ENCODE results near the gene SLC38A2.

DNA sequence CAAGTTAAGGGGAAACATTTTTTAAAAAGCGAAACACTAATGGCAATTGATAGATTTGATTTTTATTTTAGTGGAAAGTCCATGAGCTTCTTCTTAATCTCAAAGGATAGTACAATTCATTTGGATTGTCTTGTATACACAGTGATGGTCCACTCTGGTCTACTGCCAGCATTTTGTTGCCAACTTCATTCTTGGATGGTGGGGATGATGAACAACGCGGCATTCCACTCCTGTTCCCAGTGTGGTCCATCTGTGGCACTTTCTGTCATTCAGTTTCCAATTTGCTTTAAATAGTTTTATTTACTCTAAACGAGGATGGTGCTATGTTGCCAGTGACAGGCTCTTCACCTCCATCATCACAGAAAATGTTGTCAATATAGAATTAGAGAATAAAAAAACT, 40.3 kb upstream of the SLC38A2 start:
- no peak for TF ChIP-seq EZH2 (optimal IDR thresholded peaks at IDR 0.05; ENCODE audit: low read depth, low read length)
- TF ChIP-seq, protein P1, sequence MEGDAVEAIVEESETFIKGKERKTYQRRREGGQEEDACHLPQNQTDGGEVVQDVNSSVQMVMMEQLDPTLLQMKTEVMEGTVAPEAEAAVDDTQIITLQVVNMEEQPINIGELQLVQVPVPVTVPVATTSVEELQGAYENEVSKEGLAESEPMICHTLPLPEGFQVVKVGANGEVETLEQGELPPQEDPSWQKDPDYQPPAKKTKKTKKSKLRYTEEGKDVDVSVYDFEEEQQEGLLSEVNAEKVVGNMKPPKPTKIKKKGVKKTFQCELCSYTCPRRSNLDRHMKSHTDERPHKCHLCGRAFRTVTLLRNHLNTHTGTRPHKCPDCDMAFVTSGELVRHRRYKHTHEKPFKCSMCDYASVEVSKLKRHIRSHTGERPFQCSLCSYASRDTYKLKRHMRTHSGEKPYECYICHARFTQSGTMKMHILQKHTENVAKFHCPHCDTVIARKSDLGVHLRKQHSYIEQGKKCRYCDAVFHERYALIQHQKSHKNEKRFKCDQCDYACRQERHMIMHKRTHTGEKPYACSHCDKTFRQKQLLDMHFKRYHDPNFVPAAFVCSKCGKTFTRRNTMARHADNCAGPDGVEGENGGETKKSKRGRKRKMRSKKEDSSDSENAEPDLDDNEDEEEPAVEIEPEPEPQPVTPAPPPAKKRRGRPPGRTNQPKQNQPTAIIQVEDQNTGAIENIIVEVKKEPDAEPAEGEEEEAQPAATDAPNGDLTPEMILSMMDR (IDR thresholded peaks at IDR 0.05; ENCODE audit: low read length) = no peak
